MM.1S (cell line): ENCODE data around the gene HSPB8.

Source experiments
- EZH2phosphoT487 ChIP-seq: fragments of 300-600 bp; sonication (generic); IDR thresholded peaks from 2 replicates; pipeline ENCODE4 v1.6.1; 2018; ENCODE audit warnings: antibody characterized with exemption, low read length
- TF ChIP-seq, protein P1 (sequence below): fragments of 300-600 bp; sonication (generic); IDR thresholded peaks from 2 replicates; pipeline ENCODE4 v1.5.1; 2016; ENCODE audit warnings: antibody characterized with exemption, low read length, mixed read lengths

DNA sequence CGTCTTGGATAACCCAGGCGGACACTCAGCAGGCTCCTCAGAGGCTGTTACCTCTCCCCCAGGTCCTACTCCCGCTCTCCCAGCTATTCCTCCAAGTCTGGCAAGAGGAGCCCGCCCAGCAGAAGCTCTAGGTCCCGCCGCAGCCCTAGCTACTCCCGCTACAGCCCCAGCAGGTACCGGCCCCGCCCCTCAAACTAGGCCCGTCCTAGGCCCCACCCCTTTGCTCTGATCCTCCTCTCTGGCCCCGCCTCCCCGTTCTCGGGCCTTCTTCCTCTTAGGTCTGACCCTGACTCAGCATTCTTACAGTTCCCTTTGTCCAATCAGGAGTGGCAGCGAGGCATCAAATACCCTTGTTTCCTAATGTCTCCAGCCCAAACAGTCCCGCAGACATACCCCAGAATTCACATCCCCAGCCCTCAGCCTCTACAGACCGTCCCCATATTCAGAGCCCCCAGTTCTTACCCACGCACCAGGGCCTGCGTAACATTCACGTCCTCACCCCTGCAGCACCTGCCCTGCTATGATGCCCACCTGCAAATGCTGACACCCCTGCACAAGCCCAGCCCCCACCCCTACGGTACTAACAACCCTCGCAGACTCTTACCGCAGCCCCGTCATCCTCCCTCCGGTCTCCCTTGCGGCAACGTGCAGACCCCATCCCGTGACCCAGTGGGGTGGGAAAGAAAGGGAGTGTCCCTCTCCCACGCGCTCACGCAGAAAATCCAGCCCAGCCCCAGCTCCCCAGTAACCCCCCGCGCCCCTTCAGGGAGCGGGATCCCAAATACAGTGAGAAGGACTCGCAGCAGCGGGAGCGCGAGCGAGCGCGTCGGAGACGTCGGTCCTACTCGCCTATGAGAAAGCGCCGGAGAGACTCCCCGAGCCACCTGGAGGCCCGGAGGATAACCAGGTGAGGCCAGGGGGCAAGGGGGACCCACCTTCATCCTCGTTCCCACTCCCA, 25.0 kb upstream of the HSPB8 start:
- TF ChIP-seq, protein P1, sequence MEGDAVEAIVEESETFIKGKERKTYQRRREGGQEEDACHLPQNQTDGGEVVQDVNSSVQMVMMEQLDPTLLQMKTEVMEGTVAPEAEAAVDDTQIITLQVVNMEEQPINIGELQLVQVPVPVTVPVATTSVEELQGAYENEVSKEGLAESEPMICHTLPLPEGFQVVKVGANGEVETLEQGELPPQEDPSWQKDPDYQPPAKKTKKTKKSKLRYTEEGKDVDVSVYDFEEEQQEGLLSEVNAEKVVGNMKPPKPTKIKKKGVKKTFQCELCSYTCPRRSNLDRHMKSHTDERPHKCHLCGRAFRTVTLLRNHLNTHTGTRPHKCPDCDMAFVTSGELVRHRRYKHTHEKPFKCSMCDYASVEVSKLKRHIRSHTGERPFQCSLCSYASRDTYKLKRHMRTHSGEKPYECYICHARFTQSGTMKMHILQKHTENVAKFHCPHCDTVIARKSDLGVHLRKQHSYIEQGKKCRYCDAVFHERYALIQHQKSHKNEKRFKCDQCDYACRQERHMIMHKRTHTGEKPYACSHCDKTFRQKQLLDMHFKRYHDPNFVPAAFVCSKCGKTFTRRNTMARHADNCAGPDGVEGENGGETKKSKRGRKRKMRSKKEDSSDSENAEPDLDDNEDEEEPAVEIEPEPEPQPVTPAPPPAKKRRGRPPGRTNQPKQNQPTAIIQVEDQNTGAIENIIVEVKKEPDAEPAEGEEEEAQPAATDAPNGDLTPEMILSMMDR = no peak
- no peak for TF ChIP-seq EZH2phosphoT487
